Measurements from ENCODE around the gene ITPK1. TPM values are rescaled to one million over a fixed set of nuclear protein-coding genes. Genes with fewer than 3 reads are reported as not detected.

The ITPK1 gene
- total and polyA plus RNA-seq, 2 experiments from 2014 or later = 18.7 to 35.0 TPM

DNA sequence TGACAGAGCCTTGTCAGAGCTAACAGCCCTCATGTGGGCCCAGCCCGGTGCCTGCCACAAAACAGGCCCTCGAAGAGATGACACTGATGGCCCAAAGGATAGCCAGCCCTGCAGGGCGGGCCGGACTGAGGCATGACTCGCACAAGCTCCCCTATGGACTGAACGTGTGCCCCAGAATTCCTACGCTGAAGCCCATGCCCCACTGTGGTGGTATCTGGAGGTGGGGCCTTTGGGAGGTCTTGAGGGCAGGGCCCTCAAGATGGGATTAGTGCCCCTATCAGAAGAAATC lies 154.2 kb downstream of the ITPK1 start:
- Histone ChIP-seq H2AFZ (no peak overlapping the region), H3K4me2 (ENCODE audit: unreplicated experiment) (no peak overlapping the region), H3K4me1 (ENCODE audit: insufficient read depth) (peaks cover 8% of the 10 kb centered on the region), H4K20me1 (ENCODE audit: insufficient read depth) (no peaks in the 10 kb centered on the region), H3K9ac (no peak overlapping the region), H3K36me3 (ENCODE audit: low read depth) (no peaks in the 10 kb centered on the region), H3K79me2 (ENCODE audit: insufficient read depth) (0 out of 2 replicates have a peak, but pooled peaks cover 4% of the 10 kb centered on the region), H3K9me2 (ENCODE audit: insufficient read depth) (no peaks in the 10 kb centered on the region), H3K27ac (no peak overlapping the region), H3K27me3 (replicated peaks; ENCODE audit: insufficient read depth) (no peaks in the 10 kb centered on the region), H3K9me3 (ENCODE audit: low read depth) (no peaks in the 10 kb centered on the region), H3F3A (ENCODE audit: insufficient read depth) (no peaks in the 10 kb centered on the region), H3K4me3 (no peak overlapping the region)
- in situ Hi-C loops (cut with MboI) = no loop called here
- no peak for DNase-seq
- TF ChIP-seq EZH2phosphoT487 (IDR thresholded peaks at IDR 0.05; ENCODE audit: insufficient read depth, low read depth) = no peak
- no peak for TF ChIP-seq EZH2 (IDR thresholded peaks at IDR 0.05; ENCODE audit: insufficient read depth, poor library complexity, severe bottlenecking)
- 87 to 94% methylated on average over 7 of the region's 7 CpGs for WGBS, 2 experiments (ENCODE audit: low coverage in 1 of 2, low lambda C conversion rate in 2 of 2, missing lambda C conversion rate in 2 of 2)

GRCh38 chr14:92960706-92961566 lies 154.8 kb downstream of the ITPK1 start:
- Histone ChIP-seq H2AFZ (no peak overlapping the region), H3K9ac (no peak overlapping the region), H3K27me3 (replicated peaks; ENCODE audit: insufficient read depth) (no peaks in the 10 kb centered on the region), H3K9me2 (ENCODE audit: insufficient read depth) (no peaks in the 10 kb centered on the region), H3K4me1 (ENCODE audit: insufficient read depth) (peaks cover 8% of the 10 kb centered on the region), H3F3A (ENCODE audit: insufficient read depth) (no peaks in the 10 kb centered on the region), H3K9me3 (ENCODE audit: low read depth) (no peaks in the 10 kb centered on the region), H3K79me2 (ENCODE audit: insufficient read depth) (0 out of 2 replicates have a peak, but pooled peaks cover 4% of the 10 kb centered on the region), H4K20me1 (ENCODE audit: insufficient read depth) (no peaks in the 10 kb centered on the region), H3K4me2 (ENCODE audit: unreplicated experiment) (no peak overlapping the region), H3K36me3 (ENCODE audit: low read depth) (no peaks in the 10 kb centered on the region), H3K27ac (no peak overlapping the region), H3K4me3 (no peak overlapping the region)
- TF ChIP-seq EZH2 (IDR thresholded peaks at IDR 0.05; ENCODE audit: insufficient read depth, poor library complexity, severe bottlenecking) (no peak), EZH2phosphoT487 (IDR thresholded peaks at IDR 0.05; ENCODE audit: insufficient read depth, low read depth) (no peak)
- in situ Hi-C loops (cut with MboI) = no loop called here
- peak; percentile 74 for DNase-seq
- WGBS, 2 experiments (ENCODE audit: low coverage in 1 of 2, low lambda C conversion rate in 2 of 2, missing lambda C conversion rate in 2 of 2) = 79 to 83% methylated on average over 17 to 18 of the region's 18 CpGs

GRCh38 chr14:92959761-92960680 lies 155.7 kb downstream of the ITPK1 start:
- no peaks in the 10 kb centered on the region for H3K36me3 ChIP-seq (ENCODE audit: low read depth)
- no peak for TF ChIP-seq EZH2 (IDR thresholded peaks at IDR 0.05; ENCODE audit: insufficient read depth, poor library complexity, severe bottlenecking)
- TF ChIP-seq EZH2phosphoT487 (IDR thresholded peaks at IDR 0.05; ENCODE audit: insufficient read depth, low read depth) = no peak
- 0 out of 2 replicates have a peak, but pooled peaks cover 4% of the 10 kb centered on the region for H3K79me2 ChIP-seq (ENCODE audit: insufficient read depth)
- no peaks in the 10 kb centered on the region for H3K9me3 ChIP-seq (ENCODE audit: low read depth)
- no peak overlapping the region for H2AFZ ChIP-seq
- no peak overlapping the region for H3K4me2 ChIP-seq (ENCODE audit: unreplicated experiment)
- WGBS, 2 experiments (ENCODE audit: low coverage in 1 of 2, low lambda C conversion rate in 2 of 2, missing lambda C conversion rate in 2 of 2) = 91 to 93% methylated on average over 30 of the region's 30 CpGs
- H3K27me3 ChIP-seq (replicated peaks; ENCODE audit: insufficient read depth) = no peaks in the 10 kb centered on the region
- H3K4me3 ChIP-seq = no peak overlapping the region
- no peak overlapping the region for H3K27ac ChIP-seq
- H4K20me1 ChIP-seq (ENCODE audit: insufficient read depth) = no peaks in the 10 kb centered on the region
- H3F3A ChIP-seq (ENCODE audit: insufficient read depth) = no peaks in the 10 kb centered on the region
- DNase-seq = no peak
- in situ Hi-C loops (cut with MboI) = loop anchor here (10.0 kb wide), 1 partner anchor 175 kb away; no protein-coding TSS in a partner anchor
- peaks cover 8% of the 10 kb centered on the region for H3K4me1 ChIP-seq (ENCODE audit: insufficient read depth)
- no peak overlapping the region for H3K9ac ChIP-seq
- no peaks in the 10 kb centered on the region for H3K9me2 ChIP-seq (ENCODE audit: insufficient read depth)

- Histone ChIP-seq H3K9me2 (ENCODE audit: insufficient read depth) (no peaks in the 10 kb centered on the region), H3K27ac (no peak overlapping the region), H3K4me3 (no peak overlapping the region), H3K36me3 (ENCODE audit: low read depth) (no peaks in the 10 kb centered on the region), H3K9me3 (ENCODE audit: low read depth) (no peaks in the 10 kb centered on the region), H3K4me2 (ENCODE audit: unreplicated experiment) (no peak overlapping the region), H4K20me1 (ENCODE audit: insufficient read depth) (no peaks in the 10 kb centered on the region), H3F3A (ENCODE audit: insufficient read depth) (no peaks in the 10 kb centered on the region), H3K4me1 (ENCODE audit: insufficient read depth) (peaks cover 8% of the 10 kb centered on the region), H3K27me3 (replicated peaks; ENCODE audit: insufficient read depth) (no peaks in the 10 kb centered on the region), H2AFZ (no peak overlapping the region), H3K79me2 (ENCODE audit: insufficient read depth) (0 out of 2 replicates have a peak, but pooled peaks cover 4% of the 10 kb centered on the region), H3K9ac (no peak overlapping the region)
- in situ Hi-C loops (cut with MboI) = loop anchor here (10.0 kb wide), 1 partner anchor 176 kb away; no protein-coding TSS in a partner anchor
- 95 to 96% methylated on average over 10 of the region's 10 CpGs for WGBS, 2 experiments (ENCODE audit: low coverage in 1 of 2, low lambda C conversion rate in 2 of 2, missing lambda C conversion rate in 2 of 2)
- no peak for DNase-seq
- TF ChIP-seq EZH2 (IDR thresholded peaks at IDR 0.05; ENCODE audit: insufficient read depth, poor library complexity, severe bottlenecking) (no peak), EZH2phosphoT487 (IDR thresholded peaks at IDR 0.05; ENCODE audit: insufficient read depth, low read depth) (no peak)
Measured at GRCh38 chr14:92959189-92959531, 156.6 kb downstream of the ITPK1 start.

Measured in GM23248 (cell line).